ENCODE results near the gene BIK.

The BIK gene

GRCh38 chr22:43159484-43160178 is 49.1 kb downstream of the BIK start:
- peak; percentile 58 for DNase-seq (ENCODE audit: low read depth, low spot score)

DNA sequence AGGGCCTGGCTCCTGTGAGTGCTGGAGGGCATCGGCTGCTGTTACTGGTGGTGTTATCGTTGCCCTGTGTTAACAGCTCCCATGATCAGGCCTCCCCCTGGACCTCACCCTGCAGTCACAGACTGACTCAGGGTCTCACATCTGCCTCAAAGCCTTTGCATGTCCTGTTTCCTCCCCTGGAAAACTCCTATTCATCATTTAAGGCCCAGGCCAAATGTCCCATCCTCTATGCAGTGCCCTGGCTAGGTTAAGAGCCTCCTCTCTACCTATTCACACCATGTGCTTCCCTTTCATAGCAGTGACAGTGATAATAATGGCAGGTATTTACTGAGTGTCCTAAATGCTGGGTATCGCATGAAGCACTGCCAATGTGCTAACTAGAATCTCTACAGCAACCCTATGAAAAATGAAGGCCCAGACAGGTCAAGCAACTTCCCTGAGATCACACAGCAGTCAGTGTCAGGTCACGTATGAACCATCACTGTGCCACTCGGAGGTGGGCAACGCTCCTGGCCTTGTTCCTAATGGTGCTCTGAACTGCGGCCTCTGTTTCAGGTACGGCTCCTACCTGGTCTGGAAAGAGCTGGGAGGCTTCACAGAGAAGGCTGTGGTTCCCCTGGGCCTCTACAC is 50.1 kb downstream of the BIK start:
- no peak for DNase-seq (ENCODE audit: low read depth, low spot score)

- DNase-seq (ENCODE audit: low read depth, low spot score): no peak
Measured at GRCh38 chr22:43162412-43163150, 52.0 kb downstream of the BIK start.

DNA sequence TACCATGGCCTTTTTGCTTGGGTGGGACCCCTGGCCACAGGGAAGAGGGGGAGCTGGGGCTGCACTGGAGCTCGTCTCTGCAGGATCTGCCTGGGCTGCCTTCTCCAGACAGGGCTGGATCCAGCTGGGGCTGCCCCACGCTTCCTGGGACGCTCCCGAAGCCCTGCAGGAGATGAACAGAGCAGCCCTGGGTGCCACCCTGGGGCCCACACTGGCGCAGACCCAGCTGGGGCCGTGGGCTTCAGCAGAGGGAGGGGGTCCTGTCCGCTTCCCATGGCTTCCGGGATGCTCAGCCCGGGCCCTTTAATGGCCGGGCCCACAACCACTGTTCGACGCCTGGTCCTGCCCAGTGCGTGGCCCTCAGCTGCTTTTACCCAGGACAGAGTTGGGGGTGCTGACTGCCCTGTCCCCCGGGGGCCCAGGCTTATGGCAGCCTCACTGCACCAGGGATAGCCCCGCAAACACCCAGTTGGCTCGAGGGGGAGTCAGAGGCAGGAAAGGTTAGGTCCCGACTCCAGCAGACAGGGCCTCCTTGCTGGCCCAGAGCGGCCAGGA is 52.8 kb downstream of the BIK start:
- no peak for DNase-seq (ENCODE audit: low read depth, low spot score)

DNA sequence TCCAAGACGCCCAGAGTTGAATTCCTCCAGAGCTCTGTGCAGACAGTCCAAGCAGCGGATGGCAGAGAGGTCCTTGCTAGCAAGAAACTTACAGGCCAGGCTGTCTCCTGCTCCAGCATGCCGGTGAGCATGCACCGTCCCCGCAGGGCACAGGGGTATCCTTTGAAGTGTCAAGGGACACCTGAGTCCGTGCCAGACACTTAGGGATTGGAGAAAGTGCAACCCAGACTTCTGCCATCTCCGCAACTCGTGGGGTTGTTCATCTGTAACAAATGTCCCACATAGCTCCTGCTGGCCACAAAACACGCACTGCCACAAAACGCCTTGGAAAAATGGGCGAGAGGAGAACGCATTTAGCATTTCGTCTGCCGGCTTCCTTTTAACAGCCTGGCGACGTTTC is 54.1 kb downstream of the BIK start:
- peak; percentile 38 for DNase-seq (ENCODE audit: low read depth, low spot score)

DNA sequence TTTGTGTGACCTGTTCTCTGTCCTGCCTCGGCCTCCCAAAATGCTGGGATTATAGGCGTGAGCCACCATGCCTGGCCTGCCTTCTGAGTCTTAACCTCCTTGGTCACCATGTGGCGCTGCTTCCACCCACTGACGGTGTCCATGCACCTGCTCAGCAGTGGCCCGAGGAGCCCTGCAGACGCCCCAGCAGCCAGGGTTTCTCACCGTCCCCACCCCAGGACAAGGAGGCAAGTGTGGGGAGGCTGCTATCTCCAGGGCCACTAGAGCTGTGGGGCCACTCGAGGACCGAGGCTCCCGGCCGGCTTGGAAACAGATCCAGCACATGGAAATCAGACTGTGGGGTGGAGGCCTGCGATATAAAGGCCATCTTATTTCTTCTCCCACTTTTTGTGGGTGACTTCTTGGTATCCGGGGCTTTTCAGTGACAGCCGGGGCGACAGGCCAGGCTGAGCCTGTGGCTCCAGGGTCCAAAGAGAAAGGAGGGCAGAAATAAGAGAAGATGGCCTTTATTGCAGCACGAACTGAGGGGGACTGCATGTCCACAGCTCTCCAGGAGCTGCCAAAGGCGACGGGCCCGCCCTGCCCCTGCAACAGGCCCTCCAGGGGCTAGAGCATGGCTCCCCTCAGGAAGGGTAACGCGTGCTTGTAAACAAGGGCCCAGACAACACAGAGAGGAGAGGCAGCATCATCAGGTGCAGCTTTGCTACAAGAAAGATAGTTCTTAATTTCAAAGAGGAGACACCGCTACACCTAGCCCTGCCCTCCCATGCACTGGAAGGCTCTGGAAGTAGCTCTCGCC is 55.8 kb downstream of the BIK start:
- no peak for DNase-seq (ENCODE audit: low read depth, low spot score)

- no peak for DNase-seq (ENCODE audit: low read depth, low spot score)
Measured at GRCh38 chr22:43167001-43167589, 56.5 kb downstream of the BIK start.

DNA sequence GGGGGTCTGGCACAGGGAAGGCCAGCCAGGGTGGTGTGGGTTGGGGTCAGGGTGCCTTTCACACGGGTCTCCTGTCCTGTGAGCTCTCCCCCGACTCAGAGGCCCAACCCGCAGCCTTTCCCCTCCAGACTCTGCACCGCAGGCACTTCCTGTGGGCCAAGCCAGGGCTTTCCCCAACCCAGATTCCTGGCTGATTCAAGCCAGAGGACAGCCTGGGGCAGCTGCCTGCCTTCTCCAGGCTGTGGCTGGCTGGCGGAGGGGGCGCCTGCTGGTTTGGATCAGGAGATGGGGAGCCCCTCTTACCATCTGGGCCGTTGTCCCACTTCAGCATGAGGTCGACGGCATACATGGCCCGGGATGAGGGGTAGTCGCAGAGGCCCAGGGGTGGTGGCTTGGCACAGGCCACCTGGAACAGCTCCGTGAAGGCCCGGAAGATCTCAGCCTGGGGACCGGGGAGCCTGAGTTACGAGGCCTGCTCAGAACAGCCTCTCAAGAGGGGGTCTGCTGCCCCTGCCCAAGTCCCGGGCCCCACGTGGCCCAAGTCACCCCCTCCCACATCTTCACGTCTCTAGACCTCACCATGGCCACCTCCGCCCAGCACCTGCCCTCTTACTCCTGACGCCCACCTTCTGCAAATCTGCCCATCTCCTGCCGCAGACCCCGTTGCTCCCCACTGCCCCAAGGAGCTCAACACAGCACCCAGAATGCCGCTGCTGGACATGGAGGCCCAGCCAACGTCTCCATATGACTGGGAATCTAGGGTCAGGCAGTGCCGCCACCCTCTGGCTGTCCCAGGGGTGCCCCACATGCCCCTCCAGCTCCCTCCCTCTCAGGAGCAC is 58.1 kb downstream of the BIK start:
- no peak for DNase-seq (ENCODE audit: low read depth, low spot score)

DNA sequence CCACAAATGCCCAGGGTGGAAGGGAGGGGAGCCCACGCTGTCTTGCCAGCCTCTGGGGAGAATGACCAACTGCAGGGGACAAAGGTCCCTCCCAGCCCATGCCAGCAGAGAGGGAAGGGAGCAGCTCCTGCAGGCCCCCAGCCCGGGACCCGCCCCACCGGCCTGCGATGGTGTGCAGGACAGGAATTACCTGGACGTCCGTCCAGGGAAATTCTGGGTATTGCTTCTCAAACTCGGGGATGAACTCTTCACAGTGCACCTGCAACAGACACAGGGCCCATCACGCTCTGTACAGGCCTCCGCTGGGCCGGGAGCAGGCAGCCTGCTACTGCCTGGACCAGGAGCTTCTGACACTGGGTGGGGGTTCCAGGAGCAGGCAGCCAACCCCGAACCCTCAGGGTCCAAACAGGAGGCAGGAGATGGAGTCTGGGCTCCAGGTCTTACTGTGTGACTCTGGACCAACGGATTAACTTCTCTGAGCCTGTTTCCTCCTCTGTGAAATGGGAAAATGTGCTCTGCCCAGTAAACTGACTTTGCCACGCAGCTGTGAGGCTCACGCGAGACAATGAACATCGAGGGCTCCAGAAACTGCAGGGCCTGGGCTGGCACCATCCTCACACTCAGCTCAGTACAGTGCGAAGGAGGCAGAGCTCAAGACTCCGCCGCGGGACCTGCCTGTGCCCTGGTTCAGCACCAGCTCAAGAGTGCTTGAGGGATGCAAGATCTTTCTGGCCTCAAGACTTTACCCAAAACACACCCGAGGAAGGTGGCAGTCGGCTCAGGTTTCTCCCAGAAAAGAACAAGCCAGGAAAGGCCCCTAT is 59.0 kb downstream of the BIK start:
- no peak for DNase-seq (ENCODE audit: low read depth, low spot score)

DNA sequence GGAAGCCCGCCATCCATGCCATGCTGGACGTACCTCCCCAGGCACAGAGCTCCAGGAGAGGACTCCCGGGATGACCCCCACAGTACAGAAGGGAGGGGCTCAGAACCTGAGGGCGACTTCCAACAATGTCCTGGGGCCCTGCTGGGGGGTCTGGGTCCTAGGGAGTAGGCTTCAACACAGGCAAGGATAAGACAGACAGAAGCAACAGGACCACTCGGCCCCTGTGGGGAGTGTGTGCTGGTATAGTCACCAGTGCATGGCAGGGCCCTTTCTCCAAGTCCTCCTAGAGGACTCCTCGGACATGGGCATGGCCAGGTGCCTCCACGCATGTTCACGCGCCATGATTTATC is 59.6 kb downstream of the BIK start:
- no peak for DNase-seq (ENCODE audit: low read depth, low spot score)

- no peak for DNase-seq (ENCODE audit: low read depth, low spot score)
Measured at GRCh38 chr22:43171019-43171491, 60.5 kb downstream of the BIK start.

DNA sequence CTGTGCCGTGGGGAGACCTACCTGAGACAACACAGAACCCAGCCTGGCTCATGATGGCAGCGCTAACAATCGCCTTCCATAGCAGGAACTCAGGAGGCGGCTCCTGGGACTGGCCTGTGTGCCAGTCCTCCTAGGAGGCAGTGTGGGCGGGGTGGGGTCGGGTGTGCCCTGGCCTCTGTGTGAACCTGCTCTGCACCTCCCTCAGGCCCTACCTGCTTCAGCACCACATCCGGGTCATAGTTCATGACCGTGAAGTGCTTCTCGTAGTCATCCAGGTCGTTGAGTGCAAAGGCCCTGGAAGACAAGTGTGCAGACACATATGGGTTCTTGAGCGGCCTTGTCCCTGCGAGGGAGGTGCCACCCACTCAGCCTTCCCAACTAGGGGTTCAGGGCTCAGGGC is 61.1 kb downstream of the BIK start:
- no peak for DNase-seq (ENCODE audit: low read depth, low spot score)

- DNase-seq (ENCODE audit: low read depth, low spot score): no peak
Measured at GRCh38 chr22:43172191-43172590, 61.6 kb downstream of the BIK start.

GRCh38 chr22:43173566-43173965 is 63.0 kb downstream of the BIK start:
- no peak for DNase-seq (ENCODE audit: low read depth, low spot score)

GRCh38 chr22:43173976-43174720 is 63.6 kb downstream of the BIK start:
- no peak for DNase-seq (ENCODE audit: low read depth, low spot score)

DNA sequence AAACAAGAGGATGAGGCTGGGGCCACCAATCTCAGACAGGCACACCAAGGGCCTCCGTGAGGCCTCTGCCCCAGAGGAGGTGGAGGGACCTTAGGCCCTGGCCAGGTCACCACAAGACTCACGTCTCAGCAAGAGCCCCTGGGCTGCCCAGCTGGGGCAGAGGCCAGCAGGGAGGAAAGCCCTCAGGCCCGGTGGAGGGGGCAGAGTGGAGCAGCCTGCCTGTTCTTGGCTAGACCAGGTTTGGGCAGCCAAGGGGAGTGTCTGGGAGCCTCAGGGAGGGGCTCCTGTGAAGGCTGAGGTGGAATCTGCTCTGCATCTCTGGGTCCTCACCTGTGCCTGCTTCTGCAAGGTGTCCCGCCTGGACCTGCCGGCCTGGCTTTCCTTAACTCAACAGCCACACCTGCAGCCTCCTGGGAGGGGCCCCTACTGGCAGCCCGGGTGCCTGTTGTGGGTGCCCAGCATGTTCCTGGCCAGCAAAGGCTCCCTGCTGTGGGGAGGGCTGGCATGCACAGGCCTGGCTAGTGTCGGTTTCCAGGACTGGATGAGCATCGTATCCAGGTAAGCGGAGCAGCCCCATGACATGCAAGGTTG is 64.5 kb downstream of the BIK start:
- DNase-seq (ENCODE audit: low read depth, low spot score): no peak

DNA sequence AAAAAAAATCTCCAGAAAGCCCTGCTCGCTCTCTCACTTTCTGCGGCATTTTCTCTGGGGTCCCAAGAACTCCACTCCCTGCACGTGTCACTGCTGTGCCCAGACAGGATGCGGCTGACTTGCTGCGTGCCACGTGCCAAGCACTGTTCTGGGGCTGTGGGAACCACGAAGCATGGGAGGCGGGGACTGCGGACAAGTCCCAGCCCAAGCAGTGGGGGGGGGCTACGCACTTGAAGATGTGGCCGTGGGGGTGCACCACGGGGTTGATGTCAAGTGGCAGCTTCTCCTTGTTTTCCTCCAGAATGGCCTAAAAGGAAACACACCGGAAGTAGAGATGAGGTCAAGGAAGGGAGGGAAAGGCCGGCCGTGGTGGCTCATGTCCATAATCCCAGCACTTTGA is 65.5 kb downstream of the BIK start:
- no peak for DNase-seq (ENCODE audit: low read depth, low spot score)

DNA sequence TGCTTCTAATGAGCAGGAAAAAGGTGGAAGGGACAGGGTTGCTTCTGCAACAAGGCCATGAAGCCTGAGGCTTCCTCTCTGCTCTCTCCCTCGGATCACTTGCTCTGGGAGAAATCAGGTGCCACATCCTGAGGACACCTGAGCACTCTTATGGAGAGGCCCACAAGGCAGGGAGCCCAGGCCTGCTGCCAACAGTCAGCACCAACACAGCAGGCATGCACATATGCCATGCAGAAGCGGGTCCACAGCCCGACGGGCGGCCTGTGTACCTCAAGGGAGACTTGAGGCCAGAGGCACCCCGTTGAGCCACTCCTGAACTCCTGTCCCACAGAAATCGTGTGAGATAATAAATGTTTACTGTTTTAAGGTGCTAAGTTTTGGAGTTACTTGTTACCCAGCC is 66.9 kb downstream of the BIK start:
- DNase-seq (ENCODE audit: low read depth, low spot score): no peak
